B cell (primary cell): ENCODE results near the gene TCF7L2. TPM values are rescaled to one million over a fixed set of nuclear protein-coding genes. Genes with fewer than 3 reads are reported as not detected.

Experiments used
- ATAC-seq: fragments of 200-7000 bp; cut with Tn5 transposase; one replicate; pipeline ENCODE4 v1.10.0; 2021; ENCODE audit warnings: low read depth, mild to moderate bottlenecking, moderate number of reproducible peaks, moderate library complexity
- CTCF ChIA-PET: fragments of 350-600 bp; sonication (Branson Sonifier 250); formaldehyde crosslinking; loops from one replicate; lab custom pipeline; 2021; ENCODE audit warnings: antibody characterized with exemption, inconsistent platforms; lab: Charles Lee
- POLR2A ChIA-PET: fragments of 350-600 bp; sonication (Branson Sonifier 250); formaldehyde crosslinking; loops from one replicate; lab custom pipeline; 2021; ENCODE audit warnings: antibody characterized with exemption; lab: Charles Lee
- DNase-seq: peaks from one replicate; pipeline ENCODE4 v3.0.0; 2013
- H2AFZ ChIP-seq: 2 replicates; pipeline ENCODE4 v1.6.1; 2012; ENCODE audit warnings: mild to moderate bottlenecking, low read depth, low read length; ENCODE audit not compliant: insufficient read depth, poor library complexity, severe bottlenecking
- H3K27ac ChIP-seq, 2 donors: 1 replicate in 1 of 2; 2 replicates in 1 of 2; pipeline ENCODE4 v1.5.1; 2012 to 2013; ENCODE audit warnings: low read length in 2 of 2, mild to moderate bottlenecking in 2 of 2, moderate library complexity in 1 of 2
- H3K27me3 ChIP-seq, 4 experiments: fragments of 200-600 bp in 1 of 4; sonication (generic) in 1 of 4; replicated peaks in 1 of 4; 1 replicate in 2 of 4; 2 replicates in 2 of 4; pipeline versions ENCODE4 v1.6.1 to v1.7.0; 2013 to 2016; ENCODE audit warnings: low read length in 3 of 4, mild to moderate bottlenecking in 2 of 4, mixed read lengths in 1 of 4, moderate library complexity in 1 of 4; ENCODE audit not compliant: insufficient read depth in 4 of 4, control insufficient read depth in 3 of 4; ENCODE audit errors: control extremely low read depth in 1 of 4
- H3K36me3 ChIP-seq, 2 experiments: replicated peaks in 1 of 2; 1 replicate in 1 of 2; 2 replicates in 1 of 2; pipeline versions ENCODE4 v1.6.1 to v1.7.1; 2013; ENCODE audit warnings: low read length in 1 of 2; ENCODE audit not compliant: insufficient read depth in 2 of 2, control insufficient read depth in 1 of 2; ENCODE audit errors: control extremely low read depth in 1 of 2, extremely low read depth in 1 of 2
- H3K4me1 ChIP-seq, 2 donors: fragments of 200-600 bp in 1 of 2; sonication (generic) in 1 of 2; 1 replicate in 1 of 2; 2 replicates in 1 of 2; pipeline versions ENCODE4 v1.5.1 to v1.6.1; 2013 to 2017; ENCODE audit warnings: low read length in 2 of 2; ENCODE audit not compliant: control insufficient read depth in 2 of 2, insufficient read depth in 2 of 2
- H3K4me2 ChIP-seq: replicated peaks from 2 replicates; pipeline ENCODE3; 2012; ENCODE audit warnings: mild to moderate bottlenecking, low read depth, low read length; ENCODE audit not compliant: poor library complexity, severe bottlenecking
- H3K4me3 ChIP-seq, 5 experiments: fragments of 200-600 bp in 1 of 5; sonication (generic) in 1 of 5; 1 replicate in 3 of 5; 2 replicates in 2 of 5; pipeline versions ENCODE4 v1.5.1 to v1.7.0; 2011 to 2016; ENCODE audit warnings: low read length in 4 of 5, mild to moderate bottlenecking in 4 of 5, low read depth in 2 of 5, control low read depth in 1 of 5, moderate library complexity in 1 of 5; ENCODE audit not compliant: insufficient read depth in 1 of 5; ENCODE audit errors: control extremely low read depth in 1 of 5, extremely low read depth in 1 of 5
- H3K79me2 ChIP-seq: fragments of 200-600 bp; sonication (generic); one replicate; pipeline ENCODE4 v1.6.0; 2016; ENCODE audit warnings: low read length; ENCODE audit not compliant: control insufficient read depth, insufficient read depth
- H3K9ac ChIP-seq: fragments of 200-600 bp; sonication (generic); 2 replicates; pipeline ENCODE4 v1.6.1; 2017; ENCODE audit warnings: mild to moderate bottlenecking, low read length, moderate library complexity
- H3K9me3 ChIP-seq, 3 donors: one replicate each; pipeline versions ENCODE4 v1.6.1 to v1.7.1; 2013; ENCODE audit warnings: low read length in 2 of 3; ENCODE audit not compliant: control insufficient read depth in 2 of 3, insufficient read depth in 1 of 3; ENCODE audit errors: control extremely low read depth in 1 of 3
- H4K20me1 ChIP-seq: 2 replicates; pipeline ENCODE4 v1.6.0; 2012; ENCODE audit warnings: mild to moderate bottlenecking, low read length; ENCODE audit not compliant: insufficient read depth, control insufficient read depth, poor library complexity, severe bottlenecking
- H3K27ac Mint-ChIP-seq: one replicate; pipeline ENCODE4 v1.8.0; 2021; ENCODE audit warnings: mixed read lengths
- H3K27me3 Mint-ChIP-seq: one replicate; pipeline ENCODE4 v1.8.0; 2021; ENCODE audit warnings: mixed read lengths
- H3K4me1 Mint-ChIP-seq: one replicate; pipeline ENCODE4 v1.8.0; 2021; ENCODE audit warnings: mixed read lengths
- H3K4me3 Mint-ChIP-seq: one replicate; pipeline ENCODE4 v1.8.0; 2021; ENCODE audit warnings: mixed read lengths
- H3K9me3 Mint-ChIP-seq: one replicate; pipeline ENCODE4 v1.8.0; 2022; ENCODE audit warnings: mixed read lengths; ENCODE audit not compliant: insufficient read depth
- CTCF ChIP-seq: fragments of 200-600 bp; IDR thresholded peaks from one replicate; pipeline ENCODE4 v1.8.0; 2022; ENCODE audit warnings: antibody characterized with exemption, mild to moderate bottlenecking
- EZH2 ChIP-seq: IDR thresholded peaks from 2 replicates; pipeline ENCODE4 v1.6.1; 2012; ENCODE audit warnings: borderline replicate concordance, low read depth, mild to moderate bottlenecking, moderate library complexity, low read length; ENCODE audit not compliant: insufficient read depth, poor library complexity, severe bottlenecking
- WGBS: methylation state at CpG from one replicate; pipeline ENCODE4 v1.1.5; 2013; ENCODE audit warnings: missing lambda C conversion rate; ENCODE audit not compliant: insufficient coverage; 5-methylcytosine and 5-hydroxymethylcytosine counted together
- intact Hi-C: fragments of 100-400 bp; cut with micrococcal nuclease; formaldehyde crosslinking; loops from one replicate; pipeline ENCODE4 v1.10.0; 2022
- polyA plus RNA-seq: library from polyadenylated mRNA; depleted of rRNA; stranded (reverse); fragments of >200 nt; gene quantifications from 2 replicates; pipeline ENCODE4 v1.2.3, GENCODE V29; 2012
- total RNA-seq, 2 donors: library from RNA; stranded (reverse); fragments of 120-200 nt in 1 of 2; gene quantifications; 1 replicate in 1 of 2; 2 replicates in 1 of 2; pipeline versions ENCODE4 v1.2.3 to v1.2.4, GENCODE V29; 2013 to 2022

The TCF7L2 gene
- total and polyA plus RNA-seq, 2 donors (not counting 1 experiment from before 2014, with no cell fraction given) = 0.48 to 1.1 TPM

GRCh38 chr10:113135025-113135424 is 185.0 kb downstream of the TCF7L2 start:
- no peaks in the 10 kb centered on the region for H3K9me3 ChIP-seq
- H3K9ac ChIP-seq = no peak overlapping the region
- WGBS = 90% methylated on average over 3 of the region's 9 CpGs
- Mint-ChIP-seq H3K4me3 (no peak overlapping the region), H3K9me3 (no peaks in the 10 kb centered on the region), H3K4me1 (no peaks in the 10 kb centered on the region), H3K27me3 (peaks cover 12% of the 10 kb centered on the region), H3K27ac (no peak overlapping the region)
- ChIA-PET POLR2A (no interaction called here), CTCF (no interaction called here)
- H4K20me1 ChIP-seq = no peaks in the 10 kb centered on the region
- H3K79me2 ChIP-seq = no peaks in the 10 kb centered on the region
- no peak overlapping the region for H2AFZ ChIP-seq
- H3K4me3 ChIP-seq = no peak overlapping the region
- ATAC-seq (no peak), DNase-seq (no peak)
- H3K27ac ChIP-seq = no peak overlapping the region
- intact Hi-C loops = no loop called here
- no peak overlapping the region for H3K4me2 ChIP-seq
- no peaks in the 10 kb centered on the region for H3K36me3 ChIP-seq
- no peaks in the 10 kb centered on the region for H3K27me3 ChIP-seq
- TF ChIP-seq EZH2 (no peak), CTCF (no peak)
- H3K4me1 ChIP-seq = no peaks in the 10 kb centered on the region

GRCh38 chr10:113137941-113138685 is 188.1 kb downstream of the TCF7L2 start:
- intact Hi-C loops = no loop called here
- TF ChIP-seq CTCF = no peak
- no peak for TF ChIP-seq EZH2
- WGBS = no CpG with 5 or more reads among the region's 3 CpGs

More at GRCh38 chr10:113137941-113138685, 188.1 kb downstream of the TCF7L2 start:
- Histone ChIP-seq H3K27me3 (no peaks in the 10 kb centered on the region), H3K4me2 (no peak overlapping the region), H3K36me3 (no peaks in the 10 kb centered on the region), H2AFZ (no peak overlapping the region), H3K27ac (no peak overlapping the region), H3K4me1 (no peaks in the 10 kb centered on the region), H3K9me3 (no peaks in the 10 kb centered on the region), H3K9ac (no peak overlapping the region), H3K4me3 (no peak overlapping the region), H4K20me1 (no peaks in the 10 kb centered on the region), H3K79me2 (no peaks in the 10 kb centered on the region)
- DNase-seq (no peak), ATAC-seq (no peak)
- CTCF ChIA-PET = no interaction called here
- POLR2A ChIA-PET = no interaction called here
- Mint-ChIP-seq H3K4me1 (no peaks in the 10 kb centered on the region), H3K4me3 (no peak overlapping the region), H3K9me3 (no peaks in the 10 kb centered on the region), H3K27ac (no peak overlapping the region), H3K27me3 (no peaks in the 10 kb centered on the region)
